Activated T-cell treated with anti-CD3 and anti-CD28 coated beads, Interleukin-2, amount 50 U/mL, for 24 hours (primary cell): ENCODE data around the gene TMEM254.
A peak's percentile ranks its signal among the peaks of the same experiment; 100 is the strongest.
"Not testable (repeated sequence)": the region's sequence is repeated elsewhere in the genome, so short reads cannot be mapped to it uniquely, and the experiment has no call there.

Experiments used
- DNase-seq: peaks from one replicate; pipeline ENCODE4 v3.0.0-alpha.2; 2020
- H3K27ac Mint-ChIP-seq: 2 replicates; pipeline ENCODE4 v1.8.0; 2020; ENCODE audit warnings: mild to moderate bottlenecking, mixed read lengths
- H3K27me3 Mint-ChIP-seq: 2 replicates; pipeline ENCODE4 v1.8.0; 2020; ENCODE audit warnings: mixed read lengths
- H3K36me3 Mint-ChIP-seq: 2 replicates; pipeline ENCODE4 v1.8.0; 2020; ENCODE audit warnings: low read depth, mixed read lengths
- H3K4me1 Mint-ChIP-seq: 2 replicates; pipeline ENCODE4 v1.8.0; 2020; ENCODE audit warnings: low read depth, mixed read lengths
- H3K4me3 Mint-ChIP-seq: 2 replicates; pipeline ENCODE4 v1.8.0; 2020; ENCODE audit warnings: mild to moderate bottlenecking, moderate library complexity, mixed read lengths
- H3K9me3 Mint-ChIP-seq: 2 replicates; pipeline ENCODE4 v1.8.0; 2020; ENCODE audit warnings: mixed read lengths

Gene TMEM254, protein sequence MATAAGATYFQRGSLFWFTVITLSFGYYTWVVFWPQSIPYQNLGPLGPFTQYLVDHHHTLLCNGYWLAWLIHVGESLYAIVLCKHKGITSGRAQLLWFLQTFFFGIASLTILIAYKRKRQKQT

DNA sequence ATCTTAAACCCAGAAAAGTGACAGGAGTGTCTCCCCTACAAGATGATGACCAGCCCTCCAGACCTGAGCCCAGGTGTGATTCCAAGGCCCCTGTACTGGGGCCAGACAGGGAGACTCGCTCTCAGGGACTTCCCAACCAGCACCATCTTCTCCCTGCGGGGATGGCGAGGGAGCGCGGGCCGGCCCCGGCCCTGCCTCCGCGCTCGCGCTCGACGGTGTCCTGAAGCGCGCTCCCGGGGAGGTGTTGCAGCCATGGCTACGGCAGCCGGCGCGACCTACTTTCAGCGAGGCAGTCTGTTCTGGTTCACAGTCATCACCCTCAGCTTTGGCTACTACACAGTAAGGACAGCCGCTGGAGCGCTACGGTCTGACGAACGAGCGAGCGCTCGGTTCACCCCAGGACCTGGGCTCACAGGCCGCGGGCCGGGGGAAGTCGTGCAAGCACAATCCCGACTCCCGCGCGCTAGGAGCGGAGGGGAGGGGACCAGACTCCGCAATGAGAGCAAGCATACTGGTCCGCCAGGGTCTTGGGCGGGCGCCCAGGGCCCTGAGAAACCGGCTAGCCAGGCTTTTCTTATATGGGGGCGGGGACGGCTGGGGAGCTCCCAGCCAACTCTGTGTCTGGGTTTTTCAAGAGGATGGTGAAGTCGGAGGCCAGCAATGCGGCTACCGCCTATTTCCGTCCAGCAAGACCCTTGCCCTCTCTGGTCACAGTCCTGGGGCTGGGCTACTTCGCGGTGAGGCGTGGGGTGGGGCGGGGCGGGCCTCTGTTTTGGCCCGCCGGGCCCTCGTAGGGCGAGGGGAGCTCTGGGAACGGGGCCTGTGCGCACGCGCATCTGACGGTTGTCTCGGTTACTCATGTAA, at the start of gene TMEM254:
Gene TMEM254 (plus strand): TSS at position 218 of the 864 bp plus-strand sequence. CDS start 35 bp downstream, at position 253.
- Mint-ChIP-seq H3K4me1 (peaks cover 38% of the 10 kb centered on the region), H3K36me3 (peaks cover 14% of the 10 kb centered on the region), H3K9me3 (no peaks in the 10 kb centered on the region), H3K27ac (peak within 1 kb of the TSS; percentile 95), H3K4me3 (peak within 1 kb of the TSS; percentile 95), H3K27me3 (no peaks in the 10 kb centered on the region)
- peak; percentile 91 for DNase-seq

DNA sequence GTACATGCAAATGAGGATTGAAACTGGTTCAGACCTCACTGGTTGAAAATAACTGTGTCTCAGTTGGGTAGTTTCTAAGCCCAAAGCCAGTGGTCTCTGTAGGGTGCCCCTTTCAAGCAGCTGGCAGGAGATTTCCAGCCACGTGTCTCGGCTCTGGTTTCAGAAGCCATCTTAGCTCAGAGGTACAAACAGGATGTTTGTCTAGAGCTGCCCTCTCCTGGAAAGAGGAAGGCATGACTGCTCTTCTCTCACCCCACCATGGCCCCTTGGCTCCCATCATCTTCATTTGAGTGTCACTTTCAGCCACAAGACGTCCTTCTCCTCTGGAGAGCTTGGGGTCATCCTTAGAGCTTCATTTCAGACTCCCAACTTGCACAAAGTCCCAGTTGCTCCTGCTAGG, 49.3 kb upstream of the TMEM254 start:
- not testable (repeated sequence) for H3K27me3 Mint-ChIP-seq, H3K36me3 Mint-ChIP-seq, H3K4me1 Mint-ChIP-seq, DNase-seq, H3K27ac Mint-ChIP-seq, H3K4me3 Mint-ChIP-seq, H3K9me3 Mint-ChIP-seq

DNA sequence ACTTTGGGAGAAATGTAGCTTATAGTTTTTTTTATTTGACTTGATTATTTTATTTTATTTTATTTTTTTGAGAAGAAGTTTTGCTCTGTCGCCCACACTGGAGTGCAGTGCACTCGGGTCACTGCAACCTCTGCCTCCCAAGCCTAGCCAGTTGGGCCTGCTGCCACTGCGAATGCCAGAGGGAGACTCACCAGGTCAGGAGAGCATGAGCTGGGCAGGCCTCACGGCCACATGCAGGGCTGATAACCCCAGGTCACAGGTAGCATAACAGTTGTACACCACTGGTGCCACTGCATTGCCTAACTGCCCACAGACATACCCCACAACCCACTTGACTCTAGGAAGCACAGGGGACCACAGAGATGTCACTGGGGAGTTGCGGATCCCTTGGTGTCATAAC, 48.6 kb upstream of the TMEM254 start:
- H3K9me3 Mint-ChIP-seq, H3K36me3 Mint-ChIP-seq, H3K27me3 Mint-ChIP-seq, H3K27ac Mint-ChIP-seq, H3K4me3 Mint-ChIP-seq, DNase-seq, H3K4me1 Mint-ChIP-seq: not testable (repeated sequence)

DNA sequence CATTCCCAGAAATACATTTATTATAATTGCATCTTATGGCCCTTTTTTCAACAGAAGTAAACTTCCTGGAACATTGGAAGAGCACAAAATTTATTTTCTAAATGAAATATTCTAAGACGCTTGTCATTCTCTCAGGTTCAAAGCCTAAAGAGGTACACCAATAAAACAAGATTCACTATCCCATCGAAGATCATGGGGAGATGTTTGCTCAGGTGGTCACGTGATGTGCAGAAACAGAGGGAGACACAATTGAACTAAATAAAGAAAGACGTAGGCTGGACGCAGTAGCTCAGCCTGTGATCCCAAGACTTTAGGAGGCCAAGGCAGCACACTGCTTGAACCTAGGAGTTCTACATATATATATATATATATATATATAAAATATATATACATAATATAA, 46.0 kb upstream of the TMEM254 start:
- Mint-ChIP-seq H3K4me1 (no peaks in the 10 kb centered on the region), H3K9me3 (no peaks in the 10 kb centered on the region), H3K36me3 (no peaks in the 10 kb centered on the region), H3K4me3 (no peak overlapping the region), H3K27me3 (no peaks in the 10 kb centered on the region), H3K27ac (no peak overlapping the region)
- DNase-seq, result no peak

DNA sequence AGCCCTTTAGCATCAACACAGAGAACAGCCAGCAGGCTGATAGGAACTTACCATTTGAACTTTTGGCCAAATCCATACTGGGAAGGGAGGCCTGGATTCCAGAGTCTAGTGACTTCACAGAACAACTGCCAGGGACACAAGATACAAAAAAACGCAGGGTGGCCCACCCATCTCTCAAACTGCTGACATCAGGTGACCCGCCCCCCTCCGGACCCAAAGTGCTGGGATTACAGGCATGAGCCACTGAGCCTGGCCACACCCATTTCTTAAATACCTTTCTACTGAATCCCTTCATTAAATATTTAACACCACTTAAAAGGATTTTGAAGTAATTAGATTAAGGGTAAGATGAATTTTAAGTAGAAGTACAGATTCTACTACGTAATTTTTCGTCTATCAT, 43.7 kb upstream of the TMEM254 start:
- DNase-seq, H3K9me3 Mint-ChIP-seq, H3K27ac Mint-ChIP-seq, H3K4me3 Mint-ChIP-seq, H3K27me3 Mint-ChIP-seq, H3K4me1 Mint-ChIP-seq, H3K36me3 Mint-ChIP-seq: not testable (repeated sequence)

DNA sequence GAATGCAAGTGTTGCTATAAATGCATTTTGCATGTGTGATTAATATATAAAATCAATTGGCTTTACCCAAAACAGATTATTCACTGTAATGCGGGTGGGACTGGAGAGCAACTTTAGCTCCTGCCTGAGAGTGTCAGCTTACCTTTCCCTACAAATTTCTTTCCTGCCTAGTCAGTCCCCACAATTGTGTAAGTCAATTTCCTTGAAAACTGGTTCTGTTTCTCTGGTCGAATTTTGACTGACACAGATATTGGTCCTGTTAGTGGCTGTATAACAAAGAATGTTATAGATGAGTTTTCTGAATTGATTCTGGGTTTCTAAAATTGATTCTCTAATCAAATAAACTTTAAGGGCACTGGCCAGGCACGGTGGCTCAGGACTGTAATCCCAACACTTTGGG, 43.0 kb upstream of the TMEM254 start:
- not testable (repeated sequence) for H3K27ac Mint-ChIP-seq, H3K4me3 Mint-ChIP-seq, H3K9me3 Mint-ChIP-seq, H3K36me3 Mint-ChIP-seq, DNase-seq, H3K4me1 Mint-ChIP-seq, H3K27me3 Mint-ChIP-seq

DNA sequence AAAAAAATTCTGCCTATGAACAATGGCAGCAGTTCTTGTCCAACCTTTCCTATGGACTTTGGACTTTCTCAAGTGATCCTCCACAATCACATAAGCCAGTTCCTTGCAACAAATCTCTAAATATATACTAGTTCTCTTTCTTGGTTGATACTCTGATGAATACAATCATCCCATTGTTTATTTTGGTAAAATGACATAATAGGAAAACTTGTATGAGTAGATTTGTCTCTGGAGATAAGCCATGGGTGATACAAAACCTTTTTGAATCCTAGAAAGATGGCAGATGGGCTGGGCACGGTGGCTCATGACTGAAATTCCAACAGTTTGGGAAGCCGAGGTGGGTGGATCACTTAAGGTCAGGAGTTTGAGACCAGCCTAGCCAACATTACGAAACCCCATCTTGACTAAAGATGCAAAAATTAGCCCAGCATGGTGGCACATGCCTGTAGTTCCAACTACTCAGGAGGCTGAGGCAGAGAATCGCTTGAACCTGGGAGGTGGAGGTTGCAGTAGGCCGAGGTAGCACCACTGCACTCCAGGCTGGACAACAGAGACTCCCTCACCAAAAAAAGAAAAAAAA, 41.5 kb upstream of the TMEM254 start:
- not testable (repeated sequence) for H3K36me3 Mint-ChIP-seq, H3K4me3 Mint-ChIP-seq, DNase-seq, H3K27me3 Mint-ChIP-seq, H3K4me1 Mint-ChIP-seq, H3K9me3 Mint-ChIP-seq, H3K27ac Mint-ChIP-seq

DNA sequence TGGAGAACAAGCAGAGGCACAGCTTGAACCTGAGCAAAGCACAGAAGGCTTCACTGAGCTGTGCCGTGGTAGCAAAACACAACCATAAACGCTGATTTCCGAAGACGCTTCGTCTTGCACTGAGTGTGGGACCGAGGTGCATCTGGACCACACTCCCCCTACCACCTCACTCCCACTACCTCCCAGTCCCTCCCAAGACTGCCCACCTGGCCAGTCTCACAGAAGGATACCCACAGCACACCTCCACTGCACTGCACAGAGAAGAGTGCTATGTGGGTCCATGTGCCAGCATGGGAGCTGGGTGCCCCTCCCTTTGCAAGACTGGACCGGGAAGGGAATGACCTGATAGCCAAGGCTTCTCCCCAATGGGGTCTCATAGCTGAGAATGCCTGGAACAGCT, 40.2 kb upstream of the TMEM254 start:
- H3K4me3 Mint-ChIP-seq, H3K27me3 Mint-ChIP-seq, H3K36me3 Mint-ChIP-seq, H3K27ac Mint-ChIP-seq, DNase-seq, H3K9me3 Mint-ChIP-seq, H3K4me1 Mint-ChIP-seq: not testable (repeated sequence)

DNA sequence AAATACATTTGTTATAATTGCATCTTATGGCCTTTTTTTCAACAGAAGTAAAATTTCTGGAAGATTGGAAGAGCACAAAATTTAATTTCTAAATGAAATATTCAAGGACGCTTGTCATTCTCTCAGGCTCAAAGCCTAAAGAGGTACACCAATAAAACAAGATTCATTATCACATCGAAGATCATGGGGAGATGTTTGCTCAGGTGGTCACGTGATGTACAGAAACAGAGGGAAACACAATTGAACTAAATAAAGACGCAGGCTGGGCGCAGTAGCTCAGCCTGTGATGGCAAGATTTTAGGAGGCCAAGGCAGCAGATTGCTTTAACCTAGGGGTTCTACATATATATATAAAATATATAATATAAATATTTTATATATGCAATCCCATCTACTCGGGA, 37.3 kb upstream of the TMEM254 start:
- no peaks in the 10 kb centered on the region for H3K4me1 Mint-ChIP-seq
- H3K27me3 Mint-ChIP-seq, result no peaks in the 10 kb centered on the region
- no peak overlapping the region for H3K4me3 Mint-ChIP-seq

DNA sequence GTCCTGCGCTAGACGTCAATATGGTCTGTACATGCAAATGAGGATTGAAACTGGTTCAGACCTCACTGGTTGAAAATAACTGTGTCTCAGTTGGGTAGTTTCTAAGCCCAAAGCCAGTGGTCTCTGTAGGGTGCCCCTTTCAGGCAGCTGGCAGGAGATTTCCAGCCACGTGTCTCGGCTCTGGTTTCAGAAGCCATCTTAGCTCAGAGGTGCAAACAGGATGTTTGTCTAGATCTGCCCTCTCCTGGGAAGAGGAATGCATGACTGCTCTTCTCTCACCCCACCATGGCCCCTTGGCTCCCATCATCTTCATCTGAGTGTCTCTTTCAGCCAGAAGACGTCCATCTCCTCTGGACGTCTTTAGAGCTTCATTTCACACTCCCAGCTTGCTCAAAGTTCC, 33.5 kb upstream of the TMEM254 start:
- not testable (repeated sequence) for H3K27ac Mint-ChIP-seq, H3K4me3 Mint-ChIP-seq, H3K27me3 Mint-ChIP-seq, H3K9me3 Mint-ChIP-seq, H3K36me3 Mint-ChIP-seq, DNase-seq, H3K4me1 Mint-ChIP-seq

More for the DNA sequence above, 37.3 kb upstream of the TMEM254 start:
- DNase-seq, result no peak
- Mint-ChIP-seq H3K9me3 (no peaks in the 10 kb centered on the region), H3K27ac (no peak overlapping the region), H3K36me3 (no peaks in the 10 kb centered on the region)

DNA sequence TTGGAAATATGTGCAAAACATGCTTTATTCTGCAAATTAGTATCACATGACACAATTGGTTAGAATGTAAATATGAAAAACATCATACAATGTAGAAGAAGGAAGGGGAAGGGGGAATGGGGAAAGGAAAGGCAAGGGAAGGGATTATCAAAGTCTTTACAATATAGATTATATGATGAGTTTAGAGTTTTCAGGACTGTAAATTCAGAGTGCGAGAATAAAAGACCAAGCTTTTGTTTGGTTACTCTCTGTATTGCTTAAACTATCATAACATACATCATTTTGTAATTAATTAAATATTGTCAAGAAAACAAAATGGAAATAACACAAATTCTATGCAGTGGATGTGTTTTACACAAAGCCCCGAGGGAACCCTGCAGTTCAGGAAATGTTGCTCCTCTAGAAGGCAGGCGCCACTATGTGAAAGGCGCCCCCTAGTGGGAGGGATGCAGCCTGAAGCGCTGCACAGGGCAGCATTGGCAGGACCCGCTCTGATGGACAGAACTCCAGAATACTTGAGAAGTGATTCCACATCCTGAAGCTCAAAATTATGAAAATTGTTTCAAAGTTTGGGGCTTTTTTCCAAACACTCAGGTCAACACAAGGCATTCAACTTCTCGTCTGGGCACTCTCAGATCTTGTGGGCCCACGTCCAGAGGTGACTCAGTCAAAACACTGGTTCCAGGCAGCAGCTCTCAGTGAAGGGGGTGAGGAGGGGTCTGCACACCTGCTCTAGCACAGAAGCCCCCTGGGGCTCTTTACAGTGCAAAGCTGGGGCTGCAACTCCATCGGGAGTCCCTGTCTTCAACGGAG, 31.6 kb upstream of the TMEM254 start:
- no peaks in the 10 kb centered on the region for H3K36me3 Mint-ChIP-seq
- no peak overlapping the region for H3K27ac Mint-ChIP-seq
- no peak overlapping the region for H3K4me3 Mint-ChIP-seq
- H3K9me3 Mint-ChIP-seq, result no peaks in the 10 kb centered on the region
- peak; percentile 79 for DNase-seq
- no peaks in the 10 kb centered on the region for H3K27me3 Mint-ChIP-seq
- no peaks in the 10 kb centered on the region for H3K4me1 Mint-ChIP-seq

DNA sequence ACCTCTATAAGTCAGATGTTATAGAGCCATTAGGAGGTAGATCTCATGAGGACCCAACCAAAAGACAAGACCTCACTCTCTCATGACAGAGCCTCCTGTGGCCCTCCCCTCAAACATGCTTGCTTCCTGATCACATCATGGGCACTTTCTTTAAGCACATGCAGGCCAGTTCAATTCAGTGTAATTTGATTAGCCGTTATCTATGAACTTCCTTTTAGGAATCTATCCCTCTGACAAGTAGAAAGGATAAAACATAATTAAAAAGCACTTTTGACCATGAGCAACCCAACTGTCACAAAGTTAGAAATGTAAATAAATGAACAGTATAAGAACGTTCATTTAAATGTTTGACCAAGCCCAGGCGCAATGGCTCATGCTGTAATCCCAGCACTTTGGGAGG, 27.7 kb upstream of the TMEM254 start:
- H3K9me3 Mint-ChIP-seq, result no peaks in the 10 kb centered on the region
- H3K27me3 Mint-ChIP-seq, result no peaks in the 10 kb centered on the region
- H3K4me1 Mint-ChIP-seq, result no peaks in the 10 kb centered on the region
- no peak overlapping the region for H3K4me3 Mint-ChIP-seq
- DNase-seq, result no peak
- H3K36me3 Mint-ChIP-seq, result no peaks in the 10 kb centered on the region
- H3K27ac Mint-ChIP-seq, result no peak overlapping the region

DNA sequence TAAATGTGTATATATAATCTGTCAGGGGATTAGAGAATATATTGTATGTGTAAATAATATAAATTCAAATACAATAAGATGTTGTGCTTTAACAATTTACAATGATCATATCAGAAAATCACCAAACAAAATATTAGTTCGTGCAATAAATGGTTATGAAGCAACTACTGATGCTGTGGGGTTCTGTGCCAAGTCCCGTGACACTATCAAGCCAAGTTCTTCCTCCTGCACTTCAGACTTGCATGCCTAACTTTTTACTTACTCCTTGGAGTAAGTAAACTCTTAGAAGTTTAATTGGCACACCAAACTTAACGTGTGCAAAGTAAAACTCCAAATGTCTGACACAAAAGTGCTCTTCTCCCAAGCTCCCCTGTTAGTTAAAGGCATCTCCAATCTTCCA, 26.5 kb upstream of the TMEM254 start:
- H3K4me1 Mint-ChIP-seq, result no peaks in the 10 kb centered on the region
- no peaks in the 10 kb centered on the region for H3K36me3 Mint-ChIP-seq
- no peak overlapping the region for H3K4me3 Mint-ChIP-seq
- no peaks in the 10 kb centered on the region for H3K9me3 Mint-ChIP-seq
- H3K27me3 Mint-ChIP-seq, result no peaks in the 10 kb centered on the region
- H3K27ac Mint-ChIP-seq, result no peak overlapping the region
- DNase-seq, result no peak

DNA sequence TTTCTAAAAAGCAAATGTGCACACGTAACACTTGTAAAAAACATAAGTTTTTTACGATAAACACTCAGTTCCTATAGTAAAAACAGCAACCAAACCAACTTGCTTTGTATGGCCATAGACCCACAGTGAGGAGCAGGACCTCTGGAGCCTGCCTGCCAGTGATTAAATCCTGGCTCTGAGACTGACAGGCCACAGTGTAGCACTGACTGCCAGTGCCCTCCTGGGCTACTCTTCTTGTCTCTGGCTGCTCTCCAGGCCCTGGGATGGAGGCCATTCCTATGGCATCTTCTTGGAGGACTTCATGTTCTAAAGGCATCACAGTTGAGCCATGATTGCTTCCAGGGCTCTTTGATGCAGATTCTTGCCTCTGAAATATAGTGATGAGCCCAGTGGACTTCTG, 22.7 kb upstream of the TMEM254 start:
- Mint-ChIP-seq H3K9me3 (no peaks in the 10 kb centered on the region), H3K27ac (no peak overlapping the region), H3K4me3 (no peak overlapping the region), H3K27me3 (no peaks in the 10 kb centered on the region), H3K4me1 (no peaks in the 10 kb centered on the region), H3K36me3 (no peaks in the 10 kb centered on the region)
- DNase-seq, result no peak

DNA sequence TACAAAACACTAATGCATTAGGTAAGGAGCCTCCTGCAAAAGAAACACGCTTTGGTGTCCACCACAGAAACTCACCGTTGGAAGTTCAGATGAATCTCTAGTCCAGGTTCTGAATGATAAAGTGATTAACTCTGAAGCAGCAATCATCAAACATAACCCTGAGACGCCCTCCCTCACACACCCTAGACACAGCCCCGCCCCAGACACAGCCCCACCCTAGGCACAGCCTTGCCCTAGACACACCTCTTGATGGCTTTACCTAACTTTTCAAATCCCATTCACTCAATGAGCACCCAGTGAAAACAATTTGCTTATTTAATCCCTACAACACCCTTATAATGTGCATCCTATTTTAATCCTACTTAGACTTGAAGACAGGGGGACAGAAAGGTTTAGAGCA, 21.3 kb upstream of the TMEM254 start:
- Mint-ChIP-seq H3K27ac (no peak overlapping the region), H3K36me3 (no peaks in the 10 kb centered on the region), H3K4me3 (no peak overlapping the region), H3K4me1 (no peaks in the 10 kb centered on the region), H3K9me3 (no peaks in the 10 kb centered on the region), H3K27me3 (no peaks in the 10 kb centered on the region)
- no peak for DNase-seq
